ENCODE measurements around the gene CHD5.
A peak's percentile ranks its signal among the peaks of the same experiment; 100 is the strongest.
"Not testable (repeated sequence)": the region's sequence is repeated elsewhere in the genome, so short reads cannot be mapped to it uniquely, and the experiment has no call there.

Gene CHD5

DNA sequence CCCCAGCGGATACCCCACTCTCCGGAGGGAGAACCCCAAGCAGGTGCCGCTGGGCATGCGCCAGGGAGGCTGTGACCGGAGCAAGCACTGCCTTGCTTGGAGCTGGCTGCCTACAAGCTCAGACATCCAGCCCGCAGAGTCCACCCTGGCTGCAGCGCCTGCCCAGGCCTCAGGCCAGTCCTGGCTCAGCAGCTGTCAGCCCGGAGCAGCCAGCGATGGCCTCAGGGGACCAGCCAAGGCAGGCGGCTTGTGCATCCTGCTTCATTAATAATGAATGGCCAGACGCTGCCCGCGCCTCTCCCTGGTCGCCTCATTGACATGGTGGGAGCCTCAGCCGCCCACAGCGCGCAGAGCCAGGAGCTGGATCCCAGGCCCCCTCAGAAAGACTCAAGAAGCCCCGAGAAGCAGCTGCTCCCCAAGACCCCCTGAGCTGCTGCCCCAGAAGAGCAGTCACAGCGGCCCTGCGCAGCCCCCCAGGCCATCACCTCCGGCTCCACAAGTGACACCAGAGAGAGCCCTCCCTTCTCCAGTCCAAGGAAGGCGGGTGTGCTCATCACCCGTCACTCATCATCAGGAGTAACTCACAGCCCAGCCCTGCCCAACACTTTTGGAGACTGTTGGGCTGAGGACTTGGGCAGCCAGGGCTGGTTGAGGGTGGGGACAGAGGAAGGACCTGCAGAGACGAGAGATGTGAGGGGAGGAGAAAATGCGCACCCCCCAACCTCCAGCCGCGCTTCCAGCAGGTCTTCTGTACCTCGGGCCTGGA, 114.8 kb downstream of the CHD5 start:
- no peak for DNase-seq (ENCODE audit: low read depth in 2 of 2)

DNA sequence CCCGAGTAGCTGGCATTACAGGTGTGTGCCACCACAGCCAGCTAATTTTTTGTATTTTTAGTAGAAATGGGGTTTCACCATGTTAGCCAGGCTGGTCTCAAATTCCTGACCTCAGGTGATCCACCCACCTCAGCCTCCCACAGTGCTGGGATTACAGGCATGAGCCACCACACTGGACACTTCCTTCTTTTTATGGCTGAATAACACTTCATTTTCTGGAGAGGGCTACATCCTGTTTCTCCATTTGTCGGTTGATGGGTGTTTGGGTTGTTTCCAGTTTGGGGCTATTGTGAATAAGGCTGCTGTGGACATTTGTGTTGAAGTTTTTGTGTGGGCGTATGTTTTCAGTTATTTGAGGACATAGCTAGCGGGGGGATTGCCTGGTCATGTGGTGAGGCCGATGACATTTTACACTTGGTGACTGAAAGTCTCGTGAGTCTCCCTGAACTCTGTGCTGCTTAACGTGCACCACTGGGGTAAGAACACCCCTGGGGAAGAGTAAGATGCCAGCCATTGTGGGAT, 116.5 kb downstream of the CHD5 start:
- DNase-seq (ENCODE audit: low read depth in 2 of 2) = not testable (repeated sequence)

DNA sequence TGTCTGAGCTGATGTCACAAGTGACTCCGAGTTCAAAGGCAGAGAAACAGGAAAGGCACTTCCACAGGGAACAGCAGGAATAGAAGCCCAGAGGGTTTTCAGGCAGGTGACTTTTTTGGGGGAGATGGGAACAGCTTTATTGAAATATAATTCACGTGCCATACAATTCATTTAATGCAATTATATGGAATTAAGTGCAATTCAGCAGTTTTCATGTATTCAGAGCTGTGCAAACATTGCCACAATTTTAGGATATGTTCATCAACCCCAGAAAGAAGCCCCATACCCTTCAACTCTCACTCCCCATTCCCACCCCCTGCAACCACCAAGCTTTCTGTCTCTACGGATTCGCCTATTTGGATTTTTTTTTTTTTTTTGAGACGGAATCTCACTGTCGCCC, 117.5 kb downstream of the CHD5 start:
- no peak for DNase-seq (ENCODE audit: low read depth in 2 of 2)

DNA sequence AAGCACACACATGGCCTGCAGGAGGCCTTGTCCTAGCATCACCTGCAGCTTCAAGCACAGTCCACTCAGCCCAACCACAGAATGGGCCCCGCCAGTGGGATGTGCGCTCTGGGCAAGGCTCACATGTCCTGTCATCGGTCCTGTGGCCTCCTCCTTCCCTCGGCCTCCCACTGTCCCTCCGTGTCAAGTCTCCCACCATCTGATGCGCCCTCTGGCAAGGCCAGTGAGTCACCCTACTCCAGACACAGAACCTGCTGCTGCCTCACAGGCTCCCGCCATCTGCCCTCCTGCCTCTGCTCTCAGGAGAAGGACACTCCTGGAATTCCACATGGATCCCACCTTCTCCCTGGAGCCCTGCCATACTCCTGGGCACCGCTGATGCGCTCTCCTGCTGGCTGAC, 120.3 kb downstream of the CHD5 start:
- no peak for DNase-seq (ENCODE audit: low read depth in 2 of 2)

DNA sequence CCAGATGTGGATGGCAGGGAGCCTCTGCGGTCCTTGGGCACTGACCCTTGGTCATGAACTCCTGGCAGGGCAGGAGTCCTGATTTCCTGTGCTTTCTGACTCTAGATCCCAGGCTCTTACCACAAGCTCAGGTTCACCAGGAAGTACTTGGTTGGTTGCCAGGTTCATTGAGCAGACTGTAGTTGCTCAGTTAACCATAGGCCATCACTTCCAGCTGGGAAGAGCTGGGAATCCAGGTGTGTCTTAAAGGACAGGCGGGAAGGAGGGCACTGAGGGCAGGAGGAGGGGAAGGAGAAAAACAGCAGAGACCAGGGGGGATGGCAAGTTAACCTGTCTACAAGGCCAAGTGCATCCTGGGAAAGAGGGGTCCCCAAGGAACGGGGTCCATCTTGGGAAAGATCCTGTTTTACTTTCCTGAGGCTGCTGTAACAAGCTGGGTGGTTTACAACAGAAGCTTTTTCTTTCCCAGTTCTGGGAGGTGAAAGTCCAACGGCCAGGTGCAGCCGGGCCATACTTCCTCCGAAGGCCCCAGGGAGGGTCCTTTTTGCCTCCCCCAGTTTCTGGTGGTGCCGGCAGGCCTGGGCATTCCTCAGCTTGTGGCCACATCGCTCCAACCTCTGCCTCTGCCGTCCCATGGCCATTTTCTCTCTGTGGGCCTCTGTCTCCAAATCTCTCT, 122.8 kb downstream of the CHD5 start:
- no peak for DNase-seq (ENCODE audit: low read depth in 2 of 2)

DNA sequence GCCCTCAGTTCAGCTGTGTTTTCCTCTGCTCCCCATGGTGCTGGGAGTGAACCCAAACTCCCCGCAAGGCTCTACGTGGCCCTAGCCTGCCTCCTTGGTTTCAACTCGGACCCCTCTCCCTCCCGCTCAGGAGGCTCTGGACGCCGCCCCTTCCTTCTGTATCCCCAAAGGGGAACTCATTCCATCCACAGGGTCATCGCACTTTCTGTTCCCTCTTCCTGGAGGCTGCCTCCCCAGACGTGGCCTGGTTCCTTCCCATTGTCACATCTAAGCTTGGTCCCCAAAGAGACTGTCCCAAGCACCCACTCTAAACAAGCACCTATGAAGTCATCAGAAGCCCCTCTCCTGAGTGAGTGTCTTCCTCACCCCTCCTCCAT, 123.6 kb downstream of the CHD5 start:
- no peak for DNase-seq (ENCODE audit: low read depth in 2 of 2)

DNA sequence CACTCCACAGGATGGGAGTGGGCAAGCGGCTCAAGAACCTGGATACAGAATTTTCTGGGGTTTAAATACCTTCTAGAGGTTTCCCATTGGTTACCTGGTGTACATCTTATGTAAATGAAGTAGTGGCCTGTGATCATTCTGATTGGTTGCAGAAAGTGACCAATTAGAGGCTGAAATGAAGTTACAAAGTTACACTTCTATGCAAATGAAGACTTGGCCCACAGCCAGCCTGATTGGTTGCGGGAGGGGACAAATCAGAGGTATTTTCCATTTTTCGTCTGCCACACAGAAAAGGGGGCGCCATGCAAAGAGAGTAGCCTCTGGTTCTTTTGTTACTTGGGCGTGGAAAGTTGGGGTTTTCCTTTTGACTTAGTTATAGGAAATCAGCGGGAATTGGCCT, 125.5 kb downstream of the CHD5 start:
- DNase-seq (ENCODE audit: low read depth in 2 of 2) = no peak

DNA sequence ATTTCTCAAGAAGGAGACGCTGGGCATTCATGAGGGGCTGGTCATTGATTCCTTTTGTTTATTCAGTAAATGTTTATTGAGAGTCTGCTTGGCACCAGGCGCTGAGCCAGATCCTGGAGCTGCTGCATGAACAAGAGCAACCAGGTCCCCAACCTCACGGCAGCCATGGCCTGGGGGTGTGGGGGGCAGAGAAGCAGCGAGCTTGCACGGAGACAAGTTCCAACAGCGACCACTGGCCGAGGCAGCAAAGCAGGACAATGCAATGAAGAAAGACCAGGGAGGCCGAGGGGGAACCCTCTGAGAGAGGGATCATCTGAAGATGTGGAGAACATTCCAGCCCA, 126.9 kb downstream of the CHD5 start:
- no peak for DNase-seq (ENCODE audit: low read depth in 2 of 2)

DNA sequence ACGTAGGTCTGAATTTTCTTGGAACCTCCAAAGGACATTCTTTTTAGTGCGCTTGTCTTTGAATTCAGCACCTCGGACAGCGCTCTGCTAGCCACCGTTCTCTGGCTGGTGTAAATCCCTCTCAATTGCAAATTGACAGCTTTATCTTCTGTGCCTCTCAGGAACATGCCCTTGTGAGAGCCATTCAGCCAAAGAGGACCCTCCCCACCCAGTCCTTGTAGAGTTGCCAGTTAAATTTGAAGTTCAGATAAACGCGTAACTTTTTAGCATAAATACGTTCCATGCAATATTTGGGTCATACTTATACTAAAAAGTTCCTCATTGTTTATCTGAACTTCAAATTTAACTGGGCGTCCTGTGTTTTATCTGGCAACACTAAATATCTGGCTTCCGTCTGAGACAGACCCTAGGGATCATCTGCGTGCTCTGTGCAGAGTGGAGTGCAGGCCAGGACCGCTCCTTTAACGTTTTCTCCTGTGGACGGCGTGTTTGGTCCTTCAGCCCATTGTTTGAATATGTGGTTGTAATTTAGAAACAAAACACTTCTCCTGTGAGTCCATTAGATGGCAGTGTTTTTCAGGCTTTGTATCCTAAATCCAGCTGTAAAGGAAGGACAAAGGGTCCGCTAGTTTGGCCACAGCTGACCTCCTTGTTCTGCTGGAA, 127.4 kb downstream of the CHD5 start:
- peak; percentile 15 to 25 for DNase-seq (ENCODE audit: low read depth in 2 of 2)
